K562 treated with DMSO at 1 percent for 24 hours (cell line): Measurements from ENCODE around the gene ARMH2. TPM values are rescaled to one million over a fixed set of nuclear protein-coding genes. Genes with fewer than 3 reads are reported as not detected.

ENCODE experiments used
- total RNA-seq: library from RNA; unstranded; fragments of 300-600 nt; gene quantifications from 2 replicates; pipeline ENCODE4 v1.2.3, GENCODE V29; 2022; ENCODE audit warnings: low read depth; ENCODE audit not compliant: insufficient read depth

Gene ARMH2
- total RNA-seq = not detected in 2 replicates

GRCh38 chr6:24798740-24799540 is at the start of gene ARMH2:
Gene ARMH2, minus strand, starts transcription at chr6:24798917. Its CDS starts 60 bp downstream, at chr6:24798857.

GRCh38 chr6:24774696-24775519 is 23.8 kb downstream of the ARMH2 start, which contains the start of gene GMNN:
Gene GMNN, plus strand, starts transcription at chr6:24774937. Its CDS starts 2,310 bp downstream, at chr6:24777247.

Other genes with a start within 250 kb of the ARMH2 start
- 0.03 TPM in 1 of 2 replicates, not detected in the other for gene KIAA0319, start 152.7 kb downstream of the ARMH2 start, total RNA-seq
- gene TDP2, start 132.0 kb downstream of the ARMH2 start, total RNA-seq = 34.6 and 36.0 TPM in 2 replicates
- gene ACOT13, start 131.8 kb downstream of the ARMH2 start, total RNA-seq = 14.8 and 16.3 TPM in 2 replicates
- 57.9 and 61.8 TPM in 2 replicates for gene C6orf62, start 79.8 kb downstream of the ARMH2 start, total RNA-seq
- gene GMNN, start 24.0 kb downstream of the ARMH2 start, total RNA-seq = 113 and 124 TPM in 2 replicates
- 0.46 TPM in 1 of 2 replicates, not detected in the other for gene RIPOR2, start 137.0 kb upstream of the ARMH2 start, total RNA-seq